ENCODE data around the gene DOK5. TPM values are rescaled to one million over a fixed set of nuclear protein-coding genes. Genes with fewer than 3 reads are reported as not detected.

DOK5 gene
- total RNA-seq, 2 experiments from 2014 or later: not detected

GRCh38 chr20:54556406-54556805, 81.0 kb downstream of the DOK5 start:
- Mint-ChIP-seq H3K9me3 (no peaks in the 10 kb centered on the region), H3K27ac (no peak overlapping the region), H3K36me3 (ENCODE audit: low read depth) (no peaks in the 10 kb centered on the region), H3K27me3 (peaks cover 8% of the 10 kb centered on the region), H3K4me3 (no peak overlapping the region), H3K4me1 (ENCODE audit: low read depth) (no peaks in the 10 kb centered on the region)
- no peak overlapping the region for H3K4me3 ChIP-seq (ENCODE audit: low read length)
- intact Hi-C loops (cut with DNase I, micrococcal nuclease): no loop called here
- peaks cover 0 to 3% of the 10 kb centered on the region in 2 experiments for H3K9me3 ChIP-seq (ENCODE audit: control insufficient read depth in 1 of 2, insufficient read depth in 1 of 2, low read length in 2 of 2)
- no peak for ATAC-seq (ENCODE audit: poor library complexity)
- no peaks in the 10 kb centered on the region for H3K27me3 ChIP-seq (ENCODE audit: control insufficient read depth in 1 of 2, insufficient read depth in 2 of 2, low read length in 2 of 2)
- no peak for DNase-seq
- ChIA-PET POLR2A (no interaction called here), CTCF (no interaction called here)
- no peaks in the 10 kb centered on the region for H3K4me1 ChIP-seq (ENCODE audit: insufficient read depth, low read length)
- TF ChIP-seq CTCF (IDR thresholded peaks at IDR 0.05): no peak
- H3K36me3 ChIP-seq (ENCODE audit: insufficient read depth, low read length): no peaks in the 10 kb centered on the region
- H3K27ac ChIP-seq (ENCODE audit: low read depth in 1 of 2, low read length in 2 of 2): no peak overlapping the region

- H3K27ac Mint-ChIP-seq: no peak overlapping the region
- H3K36me3 Mint-ChIP-seq (ENCODE audit: low read depth): no peaks in the 10 kb centered on the region
- no peaks in the 10 kb centered on the region for H3K9me3 Mint-ChIP-seq
- no peak for ATAC-seq (ENCODE audit: poor library complexity)
- TF ChIP-seq CTCF (IDR thresholded peaks at IDR 0.05): no peak
- H3K36me3 ChIP-seq (ENCODE audit: insufficient read depth, low read length): no peaks in the 10 kb centered on the region
- CTCF ChIA-PET: no interaction called here
- H3K4me1 Mint-ChIP-seq (ENCODE audit: low read depth): no peaks in the 10 kb centered on the region
- H3K27me3 Mint-ChIP-seq: peaks cover 8% of the 10 kb centered on the region
- H3K9me3 ChIP-seq (ENCODE audit: control insufficient read depth in 1 of 2, insufficient read depth in 1 of 2, low read length in 2 of 2): peaks cover 0 to 3% of the 10 kb centered on the region in 2 experiments
- no peak overlapping the region for H3K4me3 ChIP-seq (ENCODE audit: low read length)
- H3K27ac ChIP-seq (ENCODE audit: low read depth in 1 of 2, low read length in 2 of 2): no peak overlapping the region
- DNase-seq: no peak
- no peaks in the 10 kb centered on the region for H3K27me3 ChIP-seq (ENCODE audit: control insufficient read depth in 1 of 2, insufficient read depth in 2 of 2, low read length in 2 of 2)
- H3K4me3 Mint-ChIP-seq: no peak overlapping the region
- intact Hi-C loops (cut with DNase I, micrococcal nuclease): no loop called here
- no peaks in the 10 kb centered on the region for H3K4me1 ChIP-seq (ENCODE audit: insufficient read depth, low read length)
- POLR2A ChIA-PET: no interaction called here
Observed at GRCh38 chr20:54557806-54558590, 82.6 kb downstream of the DOK5 start.

GRCh38 chr20:54559890-54560289, 84.5 kb downstream of the DOK5 start:
- Histone ChIP-seq H3K27ac (ENCODE audit: low read depth in 1 of 2, low read length in 2 of 2) (no peak overlapping the region), H3K36me3 (ENCODE audit: insufficient read depth, low read length) (no peaks in the 10 kb centered on the region), H3K9me3 (ENCODE audit: control insufficient read depth in 1 of 2, insufficient read depth in 1 of 2, low read length in 2 of 2) (no peaks in the 10 kb centered on the region), H3K4me1 (ENCODE audit: insufficient read depth, low read length) (no peaks in the 10 kb centered on the region), H3K4me3 (ENCODE audit: low read length) (no peak overlapping the region), H3K27me3 (ENCODE audit: control insufficient read depth in 1 of 2, insufficient read depth in 2 of 2, low read length in 2 of 2) (no peaks in the 10 kb centered on the region)
- Mint-ChIP-seq H3K9me3 (no peaks in the 10 kb centered on the region), H3K27ac (no peak overlapping the region), H3K4me3 (no peak overlapping the region), H3K27me3 (peaks cover 8% of the 10 kb centered on the region), H3K4me1 (ENCODE audit: low read depth) (no peaks in the 10 kb centered on the region), H3K36me3 (ENCODE audit: low read depth) (no peaks in the 10 kb centered on the region)
- ChIA-PET POLR2A (no interaction called here), CTCF (no interaction called here)
- TF ChIP-seq CTCF (IDR thresholded peaks at IDR 0.05): no peak
- no peak for DNase-seq
- ATAC-seq (ENCODE audit: poor library complexity): no peak
- intact Hi-C loops (cut with DNase I, micrococcal nuclease): no loop called here
